GM19043 (cell line): ENCODE data around the gene DAGLA.

ENCODE experiments used
- ATAC-seq: cut with Tn5 transposase; IDR thresholded peaks from one replicate; pipeline ENCODE4 v1.9.1; 2021; ENCODE audit warnings: low read depth; ENCODE audit not compliant: unreplicated experiment

Gene DAGLA

DNA sequence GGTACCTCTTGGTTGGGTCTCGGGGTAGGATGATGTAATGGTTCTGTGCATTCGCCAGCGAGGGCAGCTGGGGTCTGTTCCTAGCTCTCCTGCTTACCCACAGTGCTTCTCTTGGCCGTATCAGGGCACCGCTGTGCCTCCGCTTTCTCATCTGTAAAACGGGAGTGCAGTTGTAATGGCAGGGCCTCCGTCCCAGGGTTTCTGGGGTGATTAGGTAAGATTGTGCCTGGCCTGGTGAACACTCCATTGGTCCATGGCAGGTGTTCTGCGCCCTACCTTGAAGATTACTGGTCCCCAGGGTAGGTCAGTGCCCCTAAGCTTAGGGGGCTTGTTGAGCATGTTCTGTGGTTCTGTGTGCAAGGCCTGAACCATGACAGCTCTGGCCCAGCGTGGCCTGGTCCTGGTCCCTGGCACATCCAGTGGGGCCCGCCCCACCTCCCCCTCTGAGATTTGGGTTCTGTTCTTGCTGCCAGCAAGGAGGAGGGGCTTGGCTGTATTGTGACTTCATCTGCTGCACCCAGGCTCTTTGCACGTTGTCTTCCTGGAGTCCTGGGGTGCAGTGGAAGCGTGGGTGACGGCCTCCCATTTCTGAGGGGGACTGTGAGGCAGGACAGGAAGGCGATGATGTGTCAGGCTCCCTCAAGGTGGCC, 77.1 kb downstream of the DAGLA start:
- no peak for ATAC-seq

DNA sequence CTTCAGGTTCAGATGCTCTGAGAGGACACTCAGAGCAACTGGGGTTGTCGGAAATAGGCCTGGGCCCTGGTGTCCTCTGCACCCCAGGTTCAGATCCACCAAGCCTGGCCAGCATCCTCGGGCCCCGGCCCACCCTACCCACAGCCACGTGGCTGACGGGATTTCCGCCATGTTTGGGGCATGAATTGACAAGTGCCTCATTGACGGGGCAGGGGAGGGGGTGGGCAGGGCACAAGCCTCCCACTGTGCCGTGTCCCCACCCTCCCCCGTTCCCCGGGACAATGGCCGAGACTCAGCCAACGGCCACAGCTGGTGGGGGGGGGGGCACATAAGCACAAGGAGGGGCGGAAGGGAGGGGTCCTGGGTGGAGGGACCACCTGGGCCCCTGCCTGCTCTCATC, 80.8 kb downstream of the DAGLA start:
- no peak for ATAC-seq

DNA sequence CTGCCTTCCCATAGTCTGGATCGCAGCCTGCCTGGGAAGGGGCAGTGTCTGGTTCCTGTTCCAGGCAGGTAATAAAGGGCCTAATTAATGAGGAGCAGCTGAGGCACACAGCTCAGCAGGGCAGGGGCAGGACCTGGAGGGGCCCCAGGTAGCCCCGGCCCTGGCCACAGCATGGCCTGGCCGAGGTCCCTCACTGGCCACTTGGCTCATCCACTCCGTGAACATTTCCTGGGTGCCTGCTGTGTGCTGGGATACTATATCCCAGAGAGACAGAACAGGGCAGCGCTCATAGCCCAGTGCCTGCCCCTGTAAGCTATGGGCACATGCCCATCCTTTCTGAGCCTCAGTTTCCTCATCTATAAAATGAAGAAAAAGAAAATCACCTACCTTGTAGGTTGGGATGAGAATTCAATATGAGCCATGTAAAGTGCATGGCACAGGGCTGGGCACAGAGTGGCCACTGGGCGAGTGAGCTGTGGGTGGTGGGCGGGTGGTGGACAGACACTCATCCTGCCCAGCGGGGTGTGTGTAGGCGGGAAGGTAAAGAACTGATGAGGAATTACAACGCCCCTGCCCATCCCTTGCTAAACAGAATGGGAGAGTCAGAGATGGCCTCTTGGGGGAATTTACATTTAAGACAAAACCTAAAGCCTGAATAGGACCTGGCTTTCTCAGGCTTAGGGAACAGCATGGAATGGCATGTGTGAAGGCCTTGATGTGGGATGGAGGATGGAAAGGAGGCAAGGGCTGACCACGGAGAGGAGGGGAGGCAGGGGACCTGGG, 81.4 kb downstream of the DAGLA start:
- no peak for ATAC-seq

DNA sequence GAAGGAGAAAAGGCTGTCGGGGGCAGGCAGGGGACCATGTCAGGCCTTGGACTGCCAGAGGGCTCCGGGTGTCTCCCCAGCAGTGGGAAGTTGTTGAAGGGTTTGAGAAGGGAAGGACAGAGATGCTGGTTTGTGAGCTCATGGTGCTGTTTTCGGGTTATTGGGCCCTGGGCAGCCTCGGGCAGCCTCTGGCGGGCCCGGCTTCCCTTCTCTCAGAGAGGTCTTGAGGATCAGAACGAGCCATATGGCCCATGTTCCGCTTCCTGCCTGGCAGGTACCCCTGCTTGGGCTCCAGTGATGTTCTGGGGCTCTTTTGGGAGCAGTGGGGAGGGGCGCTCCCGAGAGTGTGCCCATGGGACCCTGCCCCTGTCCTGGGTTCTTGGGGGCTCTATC, 82.0 kb downstream of the DAGLA start:
- ATAC-seq = no peak

DNA sequence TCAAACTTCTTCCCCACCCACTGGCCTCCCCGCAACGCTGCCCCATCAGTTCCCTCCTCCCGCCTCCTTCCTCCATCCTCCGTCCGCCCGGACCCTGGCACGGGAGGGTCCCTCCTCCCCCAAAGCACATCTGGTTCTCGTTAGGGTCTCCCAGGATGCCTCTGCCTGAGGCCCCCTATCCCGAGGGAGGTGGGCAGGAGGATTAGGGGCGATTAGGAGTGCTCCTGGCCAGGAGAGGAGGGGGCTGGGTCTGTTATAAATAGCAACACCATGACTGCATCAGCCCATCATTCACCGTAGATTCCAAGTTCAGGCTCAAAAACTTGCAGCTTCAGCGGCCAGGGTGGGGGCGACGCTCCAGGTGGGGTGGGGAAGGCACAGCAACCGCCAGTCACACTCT, 82.6 kb downstream of the DAGLA start:
- ATAC-seq = no peak

DNA sequence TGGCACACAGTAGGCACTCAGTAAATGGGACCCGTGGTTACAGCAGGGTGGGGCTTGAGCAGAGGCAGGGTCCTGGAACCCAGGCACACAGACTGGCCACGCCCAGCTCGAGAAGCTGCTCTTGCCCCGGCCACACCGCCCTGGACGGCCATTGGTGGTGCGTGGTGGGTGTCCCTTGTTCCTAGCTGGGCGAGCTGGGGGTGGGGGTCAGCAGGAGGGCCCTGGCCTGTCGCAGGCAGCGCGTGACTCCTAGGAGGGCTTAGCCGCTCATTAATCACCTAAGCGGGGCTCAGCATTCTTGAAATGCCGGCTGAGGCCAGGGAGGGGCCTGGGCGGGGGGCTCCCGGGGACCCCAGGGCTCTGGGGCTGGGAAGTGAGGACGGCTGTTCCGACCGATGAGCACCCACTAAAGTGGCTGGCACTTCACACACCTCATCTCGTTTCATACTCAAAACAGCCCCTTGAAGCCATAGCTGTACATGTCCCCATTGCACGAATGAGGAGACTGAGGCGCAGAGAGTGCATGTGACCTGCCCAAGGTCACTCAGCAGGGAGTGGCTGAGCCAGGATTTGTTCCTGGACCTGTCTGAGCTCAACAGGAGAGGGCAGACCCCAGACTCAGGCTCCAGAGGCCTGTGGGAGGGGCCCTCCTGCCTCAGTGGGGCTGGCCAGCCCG, 83.9 kb downstream of the DAGLA start:
- ATAC-seq = no peak

DNA sequence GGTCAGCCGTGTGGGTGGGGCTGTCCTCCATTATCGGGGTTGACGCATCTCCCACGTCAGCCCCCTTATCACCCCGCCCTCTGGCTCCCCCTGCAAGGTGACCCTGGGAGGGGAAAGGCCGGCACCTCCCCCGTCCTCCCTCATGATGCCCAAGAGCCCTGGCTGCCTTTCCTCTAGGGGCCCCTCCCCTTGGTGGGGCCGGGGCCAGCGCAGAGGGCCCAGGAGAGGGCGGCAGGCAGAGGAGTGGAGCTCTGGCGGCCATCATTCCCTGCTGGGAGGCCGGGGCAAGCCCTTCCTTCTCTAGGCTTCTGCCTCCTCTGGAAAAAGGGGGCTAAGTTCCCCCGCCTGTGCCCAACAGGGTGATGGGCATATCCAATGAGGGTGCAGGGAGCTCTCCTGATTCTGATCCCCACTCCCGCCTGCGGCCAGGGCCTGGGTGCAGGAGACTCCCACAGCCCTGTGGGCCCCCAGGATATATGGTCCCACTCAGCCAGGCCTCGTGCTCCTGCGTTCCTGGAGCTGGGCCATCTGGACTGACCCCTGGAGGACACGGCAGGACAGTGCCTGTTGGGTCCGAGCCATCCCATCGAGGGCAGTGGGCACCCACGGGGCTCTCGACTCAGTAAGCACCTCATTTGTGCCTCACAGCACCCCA, 84.5 kb downstream of the DAGLA start:
- ATAC-seq = no peak

DNA sequence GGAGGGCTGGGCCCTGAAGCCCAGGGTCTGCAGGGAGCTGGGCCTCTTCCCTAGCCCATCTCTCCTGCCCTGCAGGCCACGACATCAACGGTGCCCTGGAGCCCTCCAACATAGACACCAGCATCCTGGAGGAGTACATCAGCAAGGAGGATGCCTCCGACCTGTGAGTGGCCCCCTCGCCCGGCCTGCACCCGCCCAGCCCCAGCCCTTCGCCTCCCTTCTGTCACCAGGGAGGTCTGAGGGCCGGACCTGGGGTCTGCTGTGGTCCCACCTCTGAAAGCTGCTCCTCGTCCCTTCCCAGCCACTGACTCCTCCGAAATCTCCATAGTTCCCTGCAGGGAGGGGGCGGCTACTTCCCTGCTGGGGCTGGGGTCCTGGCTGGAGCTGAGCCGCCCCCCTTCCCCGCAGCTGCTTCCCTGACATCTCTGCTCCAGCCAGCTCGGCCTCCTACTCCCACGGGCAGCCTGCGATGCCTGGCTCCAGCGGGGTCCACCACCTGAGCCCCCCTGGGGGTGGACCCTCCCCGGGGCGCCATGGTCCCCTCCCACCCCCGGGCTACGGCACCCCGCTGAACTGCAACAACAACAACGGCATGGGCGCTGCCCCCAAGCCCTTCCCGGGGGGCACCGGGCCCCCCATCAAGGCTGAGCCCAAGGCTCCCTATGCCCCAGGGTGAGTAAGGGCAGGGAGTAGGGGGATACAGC, 85.5 kb downstream of the DAGLA start:
- ATAC-seq = no peak

DNA sequence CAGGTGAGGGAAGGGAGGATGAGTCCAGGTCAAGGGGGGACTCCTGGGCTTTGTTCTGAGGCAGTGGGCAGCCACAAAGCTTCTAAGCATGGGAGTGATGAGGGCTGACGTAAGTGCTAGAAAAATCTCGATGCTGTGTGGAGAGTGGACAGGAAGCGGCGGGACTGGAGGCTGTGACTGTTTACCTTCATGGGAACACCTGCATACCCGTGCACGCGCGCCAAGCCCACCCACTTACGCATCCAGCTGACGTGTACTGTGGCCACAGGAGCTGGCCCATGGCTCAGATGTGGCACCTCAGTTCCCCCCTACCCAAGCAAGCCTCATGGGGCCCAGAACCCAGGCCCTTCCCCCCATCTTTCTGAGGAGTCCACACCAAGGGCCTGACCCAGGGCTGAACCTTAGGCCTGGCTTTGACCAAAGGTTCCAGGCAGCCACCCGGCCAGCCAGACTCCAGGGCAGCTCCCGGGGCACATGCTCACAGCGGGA, 86.2 kb downstream of the DAGLA start:
- no peak for ATAC-seq

DNA sequence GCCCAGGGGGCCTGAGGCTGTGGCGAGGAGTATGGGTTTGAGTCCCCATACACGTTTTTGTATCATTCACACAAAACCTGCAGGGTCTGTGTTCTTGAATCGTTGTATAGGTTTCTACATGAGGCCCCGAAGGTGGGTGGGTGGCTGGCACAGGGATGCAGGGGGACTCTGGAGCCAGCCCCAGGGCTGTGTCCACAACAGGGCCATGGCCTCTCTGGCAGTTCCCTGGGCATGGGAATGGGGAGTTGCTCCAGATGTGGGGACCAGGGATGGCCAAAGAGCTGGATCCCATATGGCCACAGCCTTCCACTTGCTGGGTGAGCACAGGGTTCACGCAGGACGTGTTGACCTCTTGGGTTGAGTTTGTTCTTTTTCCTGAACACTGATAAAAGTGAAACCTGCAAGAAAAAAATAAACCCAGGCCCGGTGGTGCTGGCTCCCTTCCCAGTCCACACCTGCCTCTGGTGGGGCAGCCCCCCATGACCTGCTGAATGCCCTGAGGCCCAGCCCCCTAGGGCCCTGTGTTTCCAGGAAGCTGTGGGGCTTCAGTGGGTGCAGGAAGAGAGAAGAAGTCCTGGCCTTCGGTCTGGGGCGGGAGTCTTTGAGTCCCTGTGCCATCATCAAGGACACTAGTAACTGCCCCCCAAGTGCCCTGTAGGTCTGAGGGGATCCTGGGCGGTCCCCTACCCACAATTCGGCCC, 88.3 kb downstream of the DAGLA start:
- no peak for ATAC-seq

DNA sequence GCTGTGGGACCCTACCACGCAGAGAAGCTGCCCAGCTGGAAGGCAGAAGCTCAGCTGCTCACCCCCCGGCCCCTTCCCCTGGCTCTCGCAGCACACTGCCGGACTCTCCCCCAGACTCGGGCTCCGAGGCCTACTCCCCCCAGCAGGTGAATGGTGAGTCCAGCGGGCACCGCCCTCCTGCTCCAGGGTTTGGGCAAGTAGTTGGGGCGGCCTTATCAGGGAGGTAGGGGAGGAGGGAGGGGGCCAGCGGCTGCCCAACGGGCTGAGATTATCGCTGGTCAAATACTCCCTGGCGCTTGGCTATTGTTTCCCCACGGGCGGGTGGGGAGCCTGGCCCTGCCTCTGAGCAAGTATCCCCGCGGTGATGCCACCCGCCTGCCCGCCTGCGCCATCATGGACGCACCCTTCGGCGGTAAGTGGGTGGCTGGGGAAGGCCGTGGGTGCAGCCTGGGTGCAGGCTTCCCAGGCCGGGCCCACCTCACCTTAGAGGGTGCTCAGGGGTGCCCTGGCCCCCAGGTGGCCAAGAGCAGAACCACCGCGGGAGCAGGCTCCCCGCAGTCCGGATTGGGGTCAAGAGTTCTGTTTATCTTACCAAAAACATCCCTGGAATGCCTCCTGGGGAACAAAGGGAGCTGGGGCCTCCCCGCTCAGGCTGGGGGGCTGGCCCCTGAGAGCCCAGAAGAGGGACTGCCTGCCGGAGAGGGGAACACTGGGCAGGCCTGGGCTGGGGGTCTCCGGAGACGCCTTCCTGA, 89.2 kb downstream of the DAGLA start:
- ATAC-seq = no peak

DNA sequence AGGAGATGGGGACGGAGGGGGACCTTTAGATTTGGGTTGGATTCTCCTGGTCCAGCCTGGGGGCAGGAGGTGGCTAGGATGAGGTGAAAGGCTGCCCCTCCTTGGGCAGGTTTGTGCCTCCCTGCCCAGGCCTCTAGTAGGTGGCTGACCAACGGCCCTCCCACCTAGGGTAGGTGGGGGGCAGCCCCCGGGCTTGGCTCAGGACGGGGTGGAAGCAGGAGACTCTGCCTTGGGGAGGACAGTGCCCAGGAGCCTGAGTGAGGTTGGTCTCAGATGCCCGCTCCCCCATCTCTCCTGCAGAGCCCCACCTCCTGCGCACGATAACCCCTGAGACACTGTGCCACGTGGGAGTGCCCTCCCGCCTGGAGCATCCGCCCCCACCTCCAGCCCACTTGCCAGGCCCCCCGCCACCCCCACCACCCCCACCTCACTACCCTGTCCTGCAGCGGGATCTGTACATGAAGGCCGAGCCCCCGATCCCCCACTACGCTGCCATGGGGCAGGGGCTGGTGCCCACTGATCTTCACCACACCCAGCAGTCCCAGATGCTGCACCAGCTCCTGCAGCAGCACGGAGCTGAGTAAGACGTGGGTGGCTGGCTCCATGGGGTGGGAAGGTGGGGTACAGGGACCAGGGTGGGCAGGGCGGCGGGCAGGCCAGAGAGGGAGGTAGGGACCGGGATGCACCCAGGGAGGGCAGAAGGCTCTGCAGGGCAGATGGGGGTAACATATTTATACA, 89.9 kb downstream of the DAGLA start:
- ATAC-seq = no peak

DNA sequence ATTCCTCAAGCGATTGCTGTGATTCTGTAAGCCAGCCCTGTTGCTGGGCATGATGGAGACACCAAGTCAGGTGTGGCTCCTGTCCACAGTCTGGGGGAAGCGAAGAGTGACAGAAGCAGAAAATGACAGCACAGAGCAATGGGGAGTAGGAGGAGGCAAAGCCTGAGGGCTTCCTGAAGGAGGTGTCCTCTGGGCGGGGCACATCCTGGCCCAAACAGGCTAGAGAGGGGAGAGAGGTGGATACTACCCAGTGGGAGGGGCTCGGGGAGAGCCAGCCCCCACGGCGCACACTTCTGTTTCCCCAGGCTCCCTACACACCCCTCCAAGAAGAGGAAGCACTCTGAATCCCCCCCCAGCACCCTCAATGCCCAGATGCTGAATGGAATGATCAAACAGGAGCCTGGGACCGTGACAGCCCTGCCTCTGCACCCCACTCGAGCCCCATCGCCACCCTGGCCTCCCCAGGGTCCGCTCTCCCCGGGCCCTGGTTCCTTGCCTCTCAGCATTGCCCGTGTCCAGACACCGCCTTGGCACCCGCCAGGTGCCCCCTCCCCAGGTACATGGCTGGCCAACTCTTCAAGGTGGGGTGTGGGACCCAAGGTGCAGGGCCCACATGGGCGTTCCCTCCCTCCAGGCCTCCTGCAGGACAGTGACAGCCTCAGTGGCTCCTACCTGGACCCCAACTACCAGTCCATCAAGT, 91.2 kb downstream of the DAGLA start:
- ATAC-seq = no peak

DNA sequence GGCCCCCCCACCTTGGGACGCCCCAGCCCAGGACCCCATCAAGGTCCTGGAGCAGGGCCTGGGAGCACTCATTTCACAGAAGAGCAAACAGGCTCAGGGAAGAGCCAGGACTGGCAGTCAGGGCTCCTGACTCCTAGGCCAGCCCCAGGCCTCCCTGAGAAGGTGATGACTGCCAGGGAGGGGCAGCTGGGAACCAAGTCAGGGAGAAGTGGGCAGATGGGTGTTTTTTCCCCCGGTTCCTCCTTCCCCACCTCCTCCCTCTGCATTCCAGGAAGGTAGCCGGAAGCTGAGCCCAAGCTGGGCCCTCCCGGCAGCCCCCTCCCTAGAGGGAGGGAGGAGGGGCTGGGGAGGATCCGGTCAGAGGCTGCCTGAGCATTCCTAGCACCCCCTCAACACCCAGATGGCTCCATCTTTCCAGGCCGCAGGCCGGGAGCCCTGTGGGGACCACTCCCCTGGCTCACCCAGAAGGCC, 91.8 kb downstream of the DAGLA start:
- no peak for ATAC-seq

DNA sequence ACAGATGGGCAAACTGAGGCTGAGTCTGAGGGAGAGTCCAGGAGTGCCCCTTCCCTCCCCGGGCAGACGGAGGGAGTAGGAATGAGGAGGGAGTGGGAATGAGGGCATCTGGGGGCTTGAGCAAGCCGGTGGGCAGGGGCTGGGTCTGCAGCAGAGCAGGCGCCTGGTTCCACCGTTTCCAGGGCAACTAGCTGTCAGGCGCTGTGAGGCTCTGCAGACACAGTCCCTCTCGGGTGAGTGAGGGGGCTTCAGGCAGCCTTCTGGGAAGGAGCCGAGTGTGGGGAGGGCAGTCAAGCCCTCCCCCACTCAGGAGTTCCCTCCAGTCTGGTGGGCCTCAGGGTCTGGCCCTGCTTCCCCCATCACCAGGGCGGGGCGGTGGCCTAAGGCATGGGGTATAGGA, 93.2 kb downstream of the DAGLA start:
- no peak for ATAC-seq

DNA sequence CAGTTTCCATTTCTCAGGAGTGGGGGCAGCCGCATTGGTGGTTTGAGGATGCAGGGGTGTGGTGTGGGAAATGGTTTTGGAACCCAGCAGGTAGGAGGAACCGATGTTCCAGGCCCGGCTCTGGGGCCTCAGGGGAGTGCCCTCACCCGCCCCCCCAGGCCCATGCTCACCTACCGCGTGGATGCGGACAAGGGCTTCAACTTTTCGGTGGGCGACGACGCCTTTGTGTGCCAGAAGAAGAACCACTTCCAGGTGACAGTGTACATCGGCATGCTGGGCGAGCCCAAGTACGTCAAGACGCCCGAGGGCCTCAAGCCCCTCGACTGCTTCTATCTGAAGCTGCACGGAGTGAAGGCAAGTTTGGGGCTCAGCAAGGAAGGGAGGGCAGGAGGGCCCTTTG, 93.6 kb downstream of the DAGLA start:
- ATAC-seq = no peak

DNA sequence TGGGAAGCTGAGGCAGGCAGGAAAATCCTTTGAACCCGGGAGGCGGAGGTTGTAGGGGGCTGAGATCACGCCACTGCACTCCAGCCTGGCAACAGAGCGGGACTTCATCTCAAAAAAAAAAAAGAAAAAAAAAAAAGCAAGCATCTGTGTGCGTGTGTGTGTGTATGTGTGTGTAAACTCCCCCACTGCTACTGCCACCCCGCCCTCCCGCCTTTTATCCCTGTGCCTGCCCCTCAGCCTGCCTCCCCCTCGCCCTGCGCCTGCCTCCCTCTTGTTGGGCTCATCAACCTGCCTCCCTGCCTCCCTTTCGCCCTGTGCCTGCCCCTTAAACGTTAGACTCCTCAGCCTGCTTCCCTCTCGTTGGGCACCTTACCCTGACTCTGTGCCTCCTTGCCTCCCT, 94.2 kb downstream of the DAGLA start:
- no peak for ATAC-seq

DNA sequence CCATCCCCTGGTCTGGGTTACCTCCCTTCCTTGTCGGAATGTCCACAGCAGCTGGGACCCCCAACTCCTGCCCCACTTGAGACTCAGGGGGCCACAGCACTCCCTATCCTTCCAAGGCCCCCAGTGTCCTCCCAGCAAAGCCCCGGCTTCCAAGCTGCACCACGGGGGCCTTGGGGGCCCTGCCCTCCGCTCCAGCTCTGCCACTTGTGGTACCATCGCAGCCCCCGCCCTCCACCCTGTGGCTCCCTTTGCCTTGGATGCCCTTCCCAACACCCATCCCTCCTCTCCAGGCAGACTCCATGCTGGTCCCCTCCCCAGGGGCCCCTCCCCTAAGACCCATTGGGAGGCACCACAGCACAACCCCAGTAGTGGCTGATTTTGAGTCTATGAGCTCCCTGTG, 94.9 kb downstream of the DAGLA start:
- no peak for ATAC-seq
